GM23248 (cell line): ENCODE results near the gene NEK10. TPM values are rescaled to one million over a fixed set of nuclear protein-coding genes. Genes with fewer than 3 reads are reported as not detected.
A peak's percentile ranks its signal among the peaks of the same experiment; 100 is the strongest.

Experiments used
- DNase-seq: peaks from one replicate; pipeline ENCODE4 v3.0.0-alpha.2; 2015
- H2AFZ ChIP-seq: fragments of 200-600 bp; sonication (generic); 2 replicates; pipeline ENCODE4 v1.6.1; 2016; ENCODE audit warnings: antibody characterized with exemption
- H3F3A ChIP-seq: fragments of 200-600 bp; sonication (generic); 2 replicates; pipeline ENCODE4 v1.6.1; 2016; ENCODE audit warnings: mild to moderate bottlenecking, antibody characterized with exemption, mixed run types; ENCODE audit not compliant: insufficient read depth
- H3K27ac ChIP-seq: fragments of 200-600 bp; sonication (generic); 2 replicates; pipeline ENCODE4 v1.5.1; 2016; ENCODE audit warnings: mild to moderate bottlenecking
- H3K27me3 ChIP-seq: fragments of 200-600 bp; sonication (generic); replicated peaks from 2 replicates; pipeline ENCODE4 v1.6.1; 2016; ENCODE audit warnings: mild to moderate bottlenecking; ENCODE audit not compliant: insufficient read depth
- H3K36me3 ChIP-seq: fragments of 200-600 bp; sonication (generic); 2 replicates; pipeline ENCODE4 v1.6.1; 2016; ENCODE audit warnings: low read depth, mild to moderate bottlenecking
- H3K4me1 ChIP-seq: fragments of 200-600 bp; sonication (generic); 2 replicates; pipeline ENCODE4 v1.6.1; 2016; ENCODE audit warnings: mild to moderate bottlenecking; ENCODE audit not compliant: insufficient read depth
- H3K4me2 ChIP-seq: fragments of 200-600 bp; sonication (generic); one replicate; pipeline ENCODE4 v1.6.1; 2016; ENCODE audit warnings: mild to moderate bottlenecking; ENCODE audit not compliant: unreplicated experiment
- H3K4me3 ChIP-seq: fragments of 200-600 bp; sonication (generic); 2 replicates; pipeline ENCODE4 v1.5.1; 2016; ENCODE audit warnings: mild to moderate bottlenecking
- H3K79me2 ChIP-seq: fragments of 200-600 bp; sonication (generic); 2 replicates; pipeline ENCODE4 v1.6.1; 2016; ENCODE audit warnings: mild to moderate bottlenecking; ENCODE audit not compliant: insufficient read depth
- H3K9ac ChIP-seq: fragments of 200-600 bp; sonication (generic); 2 replicates; pipeline ENCODE4 v1.6.1; 2016; ENCODE audit warnings: mild to moderate bottlenecking
- H3K9me2 ChIP-seq: fragments of 200-600 bp; sonication (generic); 2 replicates; pipeline ENCODE4 v1.6.1; 2016; ENCODE audit warnings: mixed run types, mild to moderate bottlenecking, moderate library complexity; ENCODE audit not compliant: insufficient read depth
- H3K9me3 ChIP-seq: fragments of 200-600 bp; sonication (generic); one replicate; pipeline ENCODE4 v1.6.1; 2017; ENCODE audit warnings: low read depth
- H4K20me1 ChIP-seq: fragments of 200-600 bp; sonication (generic); 2 replicates; pipeline ENCODE4 v1.6.0; 2016; ENCODE audit not compliant: insufficient read depth
- EZH2 ChIP-seq: fragments of 200-600 bp; sonication (generic); IDR thresholded peaks from 2 replicates; pipeline ENCODE4 v1.6.1; 2018; ENCODE audit warnings: antibody characterized with exemption, mild to moderate bottlenecking; ENCODE audit not compliant: insufficient read depth, poor library complexity, severe bottlenecking
- EZH2phosphoT487 ChIP-seq: fragments of 200-600 bp; sonication (generic); IDR thresholded peaks from 2 replicates; pipeline ENCODE4 v1.6.1; 2018; ENCODE audit warnings: antibody characterized with exemption, moderate library complexity, mild to moderate bottlenecking, low read depth; ENCODE audit not compliant: insufficient read depth
- whole genome bisulfite sequencing, 2 experiments: methylation state at CpG; one replicate each; pipeline ENCODE4 v1.1.6; 2015 to 2017; ENCODE audit warnings: low lambda C conversion rate in 2 of 2, low coverage in 1 of 2; ENCODE audit errors: missing lambda C conversion rate in 2 of 2; 5-methylcytosine and 5-hydroxymethylcytosine counted together
- in situ Hi-C: fragments of 300-500 bp; cut with MboI; formaldehyde crosslinking; loops from 2 replicates; pipeline ENCODE4 v1.15.0; 2020
- polyA plus RNA-seq: library from polyadenylated mRNA; unstranded; fragments of >200 nt; fragmentation: Nextera tagmentation; extraction: Ambion mirVana; gene quantifications from 2 replicates; pipeline ENCODE4 v1.2.1, GENCODE V29; 2016
- total RNA-seq: library from RNA; depleted of rRNA; stranded (reverse); fragments of >200 nt; shearing (Covaris generic); gene quantifications from 2 replicates; pipeline ENCODE4 v1.2.3, GENCODE V29; 2014

The NEK10 gene
- total and polyA plus RNA-seq, 2 experiments from 2014 or later = 3.2 to 7.6 TPM

GRCh38 chr3:27317096-27317495 is 52.1 kb downstream of the NEK10 start:
- H3K4me3 ChIP-seq = no peak overlapping the region
- no peak overlapping the region for H3K9ac ChIP-seq
- no peak for DNase-seq
- WGBS, 2 experiments = 95% methylated on average over 1 of the region's 1 CpG
- no peaks in the 10 kb centered on the region for H3K9me3 ChIP-seq
- 0 out of 2 replicates have a peak, but pooled peaks cover 4% of the 10 kb centered on the region for H3K36me3 ChIP-seq
- no peak overlapping the region for H2AFZ ChIP-seq
- H3K27me3 ChIP-seq = no peaks in the 10 kb centered on the region
- no peaks in the 10 kb centered on the region for H4K20me1 ChIP-seq
- H3K4me1 ChIP-seq = peaks cover 7% of the 10 kb centered on the region
- H3K27ac ChIP-seq = no peak overlapping the region
- H3F3A ChIP-seq = peaks cover 10% of the 10 kb centered on the region; the same call in 1 of the 2 replicates
- TF ChIP-seq EZH2 (no peak), EZH2phosphoT487 (no peak)
- no peak overlapping the region for H3K4me2 ChIP-seq
- H3K9me2 ChIP-seq = no peaks in the 10 kb centered on the region
- H3K79me2 ChIP-seq = no peaks in the 10 kb centered on the region
- in situ Hi-C loops = loop anchor here (25.0 kb wide), 2 partner anchors 370 to 995 kb away; no protein-coding TSS in a partner anchor

GRCh38 chr3:27315003-27315402 is 54.2 kb downstream of the NEK10 start:
- H3K9me2 ChIP-seq = no peaks in the 10 kb centered on the region
- no peak for TF ChIP-seq EZH2
- TF ChIP-seq EZH2phosphoT487 = no peak
- H3K27me3 ChIP-seq = no peaks in the 10 kb centered on the region
- no peak for DNase-seq
- H3K4me2 ChIP-seq = no peak overlapping the region
- H3K9ac ChIP-seq = no peak overlapping the region
- peaks cover 29% of the 10 kb centered on the region for H3F3A ChIP-seq
- H4K20me1 ChIP-seq = no peaks in the 10 kb centered on the region
- H2AFZ ChIP-seq = no peak overlapping the region
- H3K9me3 ChIP-seq = no peaks in the 10 kb centered on the region
- H3K27ac ChIP-seq = no peak overlapping the region
- no peaks in the 10 kb centered on the region for H3K79me2 ChIP-seq
- H3K4me3 ChIP-seq = no peak overlapping the region
- H3K4me1 ChIP-seq = peaks cover 26% of the 10 kb centered on the region
- H3K36me3 ChIP-seq = peaks cover 8% of the 10 kb centered on the region; the same call in 1 of the 2 replicates
- in situ Hi-C loops = loop anchor here (25.0 kb wide), 2 partner anchors 372 to 997 kb away; no protein-coding TSS in a partner anchor
- WGBS, 2 experiments = 79 to 83% methylated on average over 2 of the region's 2 CpGs

- H2AFZ ChIP-seq = no peak overlapping the region
- H3K36me3 ChIP-seq = peaks cover 21% of the 10 kb centered on the region
- no peaks in the 10 kb centered on the region for H3K27me3 ChIP-seq
- peak overlapping the region; percentile 48 for H3K9ac ChIP-seq
- peaks cover 32% of the 10 kb centered on the region for H3F3A ChIP-seq
- peak overlapping the region; percentile 84 for H3K27ac ChIP-seq
- H4K20me1 ChIP-seq = no peaks in the 10 kb centered on the region
- WGBS, 2 experiments = 34% methylated on average over 5 of the region's 5 CpGs
- TF ChIP-seq EZH2 (no peak), EZH2phosphoT487 (no peak)
- peak; percentile 74 for DNase-seq
- H3K79me2 ChIP-seq = no peaks in the 10 kb centered on the region
- no peaks in the 10 kb centered on the region for H3K9me3 ChIP-seq
- H3K4me1 ChIP-seq = peaks cover 26% of the 10 kb centered on the region
- H3K4me3 ChIP-seq = peak overlapping the region; percentile 31
- no peaks in the 10 kb centered on the region for H3K9me2 ChIP-seq
- peak overlapping the region; percentile 49 for H3K4me2 ChIP-seq
- in situ Hi-C loops = loop anchor here (25.0 kb wide), 2 partner anchors 375 to 1000 kb away; no protein-coding TSS in a partner anchor
Observed at GRCh38 chr3:27312044-27312668, 57.0 kb downstream of the NEK10 start.

- in situ Hi-C loops = loop anchor here (25.0 kb wide), 2 partner anchors 376 to 1001 kb away; no protein-coding TSS in a partner anchor
- Histone ChIP-seq H3K9ac (peak overlapping the region; percentile 60), H3K4me3 (peak overlapping the region; percentile 31), H3K27ac (peak overlapping the region; percentile 84), H4K20me1 (no peaks in the 10 kb centered on the region), H3K36me3 (peaks cover 21% of the 10 kb centered on the region), H2AFZ (0 out of 2 replicates have a peak overlapping the region, but pooled peaks have one; percentile 33), H3K79me2 (no peaks in the 10 kb centered on the region), H3K27me3 (no peaks in the 10 kb centered on the region), H3K9me3 (no peaks in the 10 kb centered on the region), H3K4me2 (peak overlapping the region; percentile 56), H3F3A (peaks cover 32% of the 10 kb centered on the region), H3K4me1 (peaks cover 26% of the 10 kb centered on the region), H3K9me2 (no peaks in the 10 kb centered on the region)
- DNase-seq = peak; percentile 98
- WGBS, 2 experiments = 1 to 2% methylated on average over 5 of the region's 5 CpGs
- TF ChIP-seq EZH2 (no peak), EZH2phosphoT487 (no peak)
Observed at GRCh38 chr3:27311400-27311799, 57.8 kb downstream of the NEK10 start.
